HG03442 (cell line): ENCODE data around the gene PRPS1.
"Not testable (repeated sequence)": the region's sequence is repeated elsewhere in the genome, so short reads cannot be mapped to it uniquely, and the experiment has no call there.

Experiments
- ATAC-seq: cut with Tn5 transposase; IDR thresholded peaks from one replicate; pipeline ENCODE4 v1.9.1; 2021; ENCODE audit warnings: mild to moderate bottlenecking, moderate library complexity; ENCODE audit not compliant: unreplicated experiment

PRPS1 gene

GRCh38 chrX:107627838-107628661, at the start of gene PRPS1:
TSS of gene PRPS1 (plus strand) at chrX:107628510. CDS start at chrX:107628629, 119 bp downstream.
- ATAC-seq = peak; percentile 100

- peak; percentile 39 for ATAC-seq
These were observed 48.4 kb upstream of the PRPS1 start for GRCh38 chrX:107579956-107580355.

GRCh38 chrX:107581923-107582322, 46.4 kb upstream of the PRPS1 start:
- no peak for ATAC-seq

DNA sequence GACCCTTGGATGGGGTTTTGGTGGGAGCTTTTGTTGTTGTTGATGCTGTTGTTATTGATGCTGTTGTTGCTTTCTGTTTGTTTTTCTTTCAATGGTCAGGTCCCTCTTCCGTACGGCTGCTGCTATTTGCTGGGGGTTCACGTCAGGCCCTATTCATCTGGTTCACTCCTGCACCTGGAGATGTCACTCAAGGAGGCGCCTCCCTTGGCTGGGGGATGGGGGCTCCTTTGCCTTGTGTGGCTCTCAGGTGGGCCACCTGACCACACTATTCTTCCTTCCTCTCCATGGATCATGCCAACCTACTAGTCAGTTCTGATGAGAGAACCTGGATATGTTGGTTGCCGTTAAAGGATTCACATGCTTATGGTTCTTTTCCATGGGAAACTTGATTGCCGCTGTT, 39.1 kb upstream of the PRPS1 start:
- ATAC-seq = no peak

GRCh38 chrX:107596651-107597050, 31.7 kb upstream of the PRPS1 start:
- no peak for ATAC-seq

GRCh38 chrX:107597264-107597663, 31.0 kb upstream of the PRPS1 start:
- ATAC-seq = no peak

- ATAC-seq = no peak
These were observed 30.5 kb upstream of the PRPS1 start for GRCh38 chrX:107597791-107598190.

GRCh38 chrX:107599450-107599861, 28.9 kb upstream of the PRPS1 start:
- ATAC-seq = no peak

DNA sequence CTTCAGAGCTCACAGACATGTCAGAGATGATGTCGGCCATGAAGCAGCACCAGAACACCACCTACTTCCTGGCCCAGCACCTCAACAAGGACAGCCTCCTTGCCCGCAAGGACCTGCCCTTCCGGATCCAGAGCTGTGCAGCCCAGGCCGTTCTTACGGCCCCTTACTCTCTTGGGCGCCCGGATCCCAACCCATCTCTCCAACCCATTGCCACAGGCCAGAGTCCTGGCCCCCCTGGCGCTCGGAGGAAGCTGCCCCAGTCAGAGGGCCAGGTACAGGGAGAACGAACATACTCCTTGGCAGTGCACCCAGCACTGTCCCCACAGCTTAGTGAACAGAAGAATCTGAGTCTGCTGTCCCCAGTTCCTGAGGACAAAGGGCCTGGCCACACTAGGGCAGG, 27.9 kb upstream of the PRPS1 start:
- ATAC-seq = no peak

DNA sequence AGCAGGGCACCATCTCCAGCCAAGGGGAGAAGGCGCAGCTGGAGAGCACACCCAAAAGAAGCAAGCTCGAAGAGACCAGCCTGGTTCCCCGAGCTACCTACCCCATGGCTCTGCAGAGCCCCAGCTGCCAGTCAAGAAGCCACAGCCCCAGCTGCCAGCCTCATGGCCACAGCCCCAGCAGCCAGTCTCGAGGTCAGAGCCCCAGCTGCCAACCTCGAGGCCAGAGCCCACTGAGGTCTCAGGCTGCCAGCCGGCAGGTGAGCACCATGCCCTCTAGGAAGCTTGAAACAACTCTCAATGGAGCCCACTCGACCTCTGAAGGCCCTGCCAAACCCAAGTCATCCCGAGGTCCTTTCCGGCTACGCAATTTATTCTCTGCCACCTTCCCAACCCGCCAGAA, 27.0 kb upstream of the PRPS1 start:
- ATAC-seq = no peak

DNA sequence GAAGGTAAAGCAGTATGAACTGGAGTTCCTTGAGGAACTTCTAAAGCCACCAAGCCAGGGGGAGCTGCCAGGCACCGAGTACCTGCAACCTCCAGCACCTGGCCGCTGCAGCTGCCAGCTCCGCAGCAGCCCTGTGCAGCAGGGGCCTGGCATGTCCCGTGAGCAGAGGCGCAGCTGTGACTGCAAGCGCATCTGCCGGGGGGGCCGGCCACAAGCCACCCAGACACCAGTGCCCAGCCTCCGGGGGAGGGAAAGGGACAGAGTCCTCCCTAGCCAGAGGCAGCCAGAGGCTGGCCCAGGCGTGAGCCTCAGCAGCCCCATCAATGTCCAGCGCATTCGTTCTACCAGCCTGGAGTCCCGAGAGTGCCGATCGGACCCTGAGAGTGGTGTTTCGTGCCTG, 26.6 kb upstream of the PRPS1 start:
- no peak for ATAC-seq

DNA sequence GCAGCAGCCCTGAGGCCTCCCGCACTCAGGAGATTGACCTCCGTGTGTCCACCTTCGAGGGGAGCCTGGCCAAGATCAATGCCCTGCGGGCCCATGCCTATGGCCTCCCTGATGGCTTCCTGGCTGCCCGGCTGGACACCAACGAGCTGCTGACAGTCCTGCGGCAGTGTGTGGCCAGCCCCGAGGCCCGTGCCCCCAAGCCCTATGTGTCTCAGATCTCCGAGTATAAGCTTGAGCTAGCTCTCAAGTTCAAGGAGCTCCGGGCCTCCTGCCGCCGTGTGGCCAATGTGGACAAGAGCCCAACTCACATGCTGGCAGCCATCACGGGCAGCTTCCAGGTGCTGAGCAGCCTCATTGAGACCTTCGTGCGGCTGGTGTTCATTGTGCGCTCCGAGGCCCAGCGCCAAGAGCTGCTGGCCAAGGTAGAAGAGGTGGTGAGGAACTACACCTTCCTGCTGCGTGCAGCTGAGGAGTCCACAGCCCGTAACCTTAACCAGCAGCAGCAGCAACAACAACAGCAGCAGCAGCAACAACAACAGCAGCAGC, 25.5 kb upstream of the PRPS1 start:
- ATAC-seq = no peak

DNA sequence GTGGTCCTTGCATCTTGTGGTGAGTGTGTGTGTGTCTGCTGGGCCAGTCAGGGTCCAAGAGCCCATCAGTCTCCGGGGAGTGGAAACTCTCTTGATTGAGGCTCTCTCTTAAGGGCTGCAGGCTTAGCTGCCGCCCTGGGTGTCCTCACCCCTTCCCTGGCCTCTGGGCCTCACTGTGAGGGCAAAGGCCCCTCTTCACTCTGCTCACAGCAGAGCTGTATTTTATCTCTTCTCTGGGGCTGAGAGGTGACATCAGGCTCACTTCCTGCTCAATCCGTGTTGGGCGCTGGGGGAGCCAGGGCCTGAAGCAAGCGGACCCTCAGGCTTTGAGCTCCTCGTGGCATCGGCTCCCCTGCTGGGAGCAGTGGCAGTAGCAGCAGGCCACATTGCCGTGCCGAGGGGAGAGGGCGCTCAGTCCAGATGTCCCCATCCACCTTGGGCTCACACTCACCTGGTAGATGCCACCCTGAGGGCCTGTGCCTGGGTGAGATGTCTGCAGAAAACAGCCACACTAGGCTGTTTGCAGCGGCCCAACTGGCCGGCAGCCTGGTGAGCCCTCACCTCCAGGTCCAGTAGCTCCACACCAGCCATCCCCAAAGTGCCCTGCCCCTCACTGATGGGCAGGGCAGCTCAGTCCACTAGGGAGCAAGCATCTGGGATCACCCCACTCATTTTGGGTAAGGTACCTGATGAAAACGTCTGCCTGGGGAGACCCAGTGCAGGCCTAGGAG, 24.7 kb upstream of the PRPS1 start:
- no peak for ATAC-seq

- not testable (repeated sequence) for ATAC-seq
These were observed 19.2 kb upstream of the PRPS1 start for GRCh38 chrX:107609061-107609460.

DNA sequence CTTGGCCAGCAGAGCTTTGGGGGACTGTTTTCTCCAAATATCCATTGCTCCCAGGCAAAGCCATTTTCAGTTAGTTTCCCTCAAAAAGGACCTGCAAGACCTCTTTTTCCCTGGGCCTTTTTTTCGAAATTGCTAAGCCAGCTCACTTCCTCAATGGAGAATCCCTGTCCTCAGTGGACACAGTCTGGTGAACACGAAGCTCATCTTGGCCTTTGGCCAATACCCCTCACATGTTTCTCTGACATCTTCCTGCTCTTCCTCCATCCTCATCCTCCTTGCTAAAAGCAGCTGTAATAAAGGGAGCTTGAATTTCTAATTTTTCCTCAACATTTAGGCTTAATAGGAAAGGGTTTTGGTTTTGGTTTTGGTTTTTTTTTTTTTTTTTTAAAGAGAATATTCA, 17.6 kb upstream of the PRPS1 start:
- ATAC-seq = no peak

GRCh38 chrX:107619885-107620322, 8.4 kb upstream of the PRPS1 start:
- no peak for ATAC-seq

GRCh38 chrX:107624893-107625292, 3.4 kb upstream of the PRPS1 start:
- ATAC-seq = no peak

DNA sequence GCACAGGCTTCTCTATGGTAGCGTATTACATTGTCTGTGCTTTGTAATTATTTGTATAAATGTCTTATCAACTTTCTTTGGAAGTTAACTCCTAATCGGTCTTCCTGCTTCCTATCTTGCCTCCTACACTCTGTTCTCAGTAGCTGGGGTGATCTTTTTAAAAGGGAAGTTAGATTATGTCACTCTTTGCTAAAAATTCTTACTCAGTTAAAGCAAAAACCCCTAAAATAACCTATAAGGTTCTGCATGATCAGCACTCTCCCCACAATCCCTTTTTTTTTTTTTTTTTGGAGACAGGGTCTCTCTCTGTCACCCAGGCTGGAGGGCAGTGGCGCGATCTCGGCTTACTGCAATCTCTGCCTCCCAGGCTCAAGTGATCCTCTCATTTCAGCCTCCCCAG, 2.6 kb upstream of the PRPS1 start:
- ATAC-seq = no peak

DNA sequence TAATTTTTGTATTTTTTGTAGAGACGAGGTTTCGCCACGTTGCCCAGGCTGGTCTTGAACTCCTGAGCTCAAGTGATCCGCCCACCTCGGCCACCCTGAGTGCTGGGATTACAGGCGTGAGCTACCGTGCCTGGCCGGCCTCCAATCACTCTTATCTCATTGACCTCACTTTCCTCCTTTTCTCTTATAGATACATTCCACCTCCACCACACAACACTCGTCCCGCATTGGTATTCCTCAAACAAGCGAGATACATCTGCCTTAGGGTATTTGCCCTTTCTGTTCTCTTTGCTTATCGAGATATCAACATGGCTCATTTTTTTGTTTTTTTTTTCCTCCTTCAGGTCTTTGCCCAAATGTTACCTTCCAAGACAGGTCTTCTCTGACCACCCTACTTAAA, 1.8 kb upstream of the PRPS1 start:
- ATAC-seq = no peak

- ATAC-seq = no peak
These were observed 1.4 kb upstream of the PRPS1 start for GRCh38 chrX:107626916-107627315.

- ATAC-seq = peak; percentile 27
These were observed 591 bp downstream of the PRPS1 start for GRCh38 chrX:107628662-107629539.
